ENCODE measurements around the gene SH3RF3. TPM values are rescaled to one million over a fixed set of nuclear protein-coding genes. Genes with fewer than 3 reads are reported as not detected.

SH3RF3 gene
- total RNA-seq, 1 experiment from 2014 or later: 1.0 TPM

- TF ChIP-seq TP53 (CRISPR knock-in tag; IDR thresholded peaks at IDR 0.05): no peak
- no peak for TF ChIP-seq GRHL2 (CRISPR knock-in tag; IDR thresholded peaks at IDR 0.05; ENCODE audit: insufficient replicate concordance, severe bottlenecking)
- TF ChIP-seq ZNF121 (CRISPR knock-in tag; IDR thresholded peaks at IDR 0.05): no peak
- TF ChIP-seq ZNF512 (CRISPR knock-in tag; IDR thresholded peaks at IDR 0.05; ENCODE audit: borderline replicate concordance): no peak
- TF ChIP-seq HMGA2 (CRISPR knock-in tag; IDR thresholded peaks at IDR 0.05): no peak
- no peak for TF ChIP-seq FOXP1 (CRISPR knock-in tag; IDR thresholded peaks at IDR 0.05; ENCODE audit: borderline replicate concordance)
- TF ChIP-seq TEAD4 (CRISPR knock-in tag; IDR thresholded peaks at IDR 0.05): no peak
- TF ChIP-seq ZSCAN18 (CRISPR knock-in tag; IDR thresholded peaks at IDR 0.05): no peak
Measured at GRCh38 chr2:109280804-109281203, 151.8 kb downstream of the SH3RF3 start (continued).

- Mint-ChIP-seq H3K27me3 (ENCODE audit: low read depth) (no peaks in the 10 kb centered on the region), H3K9me3 (no peaks in the 10 kb centered on the region), H3K4me3 (no peak overlapping the region), H3K27ac (no peak overlapping the region), H3K36me3 (no peaks in the 10 kb centered on the region), H3K4me1 (peaks cover 12% of the 10 kb centered on the region)
- ATAC-seq (no peak), DNase-seq (ENCODE audit: low spot score) (no peak)
- TF ChIP-seq SMAD4 (CRISPR knock-in tag; IDR thresholded peaks at IDR 0.05) (no peak), IRF1 (CRISPR knock-in tag; IDR thresholded peaks at IDR 0.05) (no peak), TEAD4 (CRISPR knock-in tag; IDR thresholded peaks at IDR 0.05) (no peak), AFF4 (CRISPR knock-in tag; IDR thresholded peaks at IDR 0.05; ENCODE audit: borderline replicate concordance) (no peak), ZNF532 (CRISPR knock-in tag; IDR thresholded peaks at IDR 0.05; ENCODE audit: borderline replicate concordance) (no peak), ZNF232 (CRISPR knock-in tag; IDR thresholded peaks at IDR 0.05) (no peak), CBFB (CRISPR knock-in tag; IDR thresholded peaks at IDR 0.05; ENCODE audit: low read depth) (no peak), ATF2 (CRISPR knock-in tag; IDR thresholded peaks at IDR 0.05; ENCODE audit: borderline replicate concordance, low read depth) (no peak), ZNF138 (CRISPR knock-in tag; conservative IDR thresholded peaks at IDR 0.05) (no peak)
- ChIA-PET POLR2A (no interaction called here), CTCF (no interaction called here)
Measured at GRCh38 chr2:109282360-109282759, 153.4 kb downstream of the SH3RF3 start.

Data from WTC11 (cell line).